Renal cortex interstitium (tissue), 11 donors: Measurements from ENCODE around the gene LRRC32. TPM values are rescaled to one million over a fixed set of nuclear protein-coding genes. Genes with fewer than 3 reads are reported as not detected.

Experiments
- DNase-seq, 11 donors: peaks; one replicate each; pipeline ENCODE4 v3.0.0-alpha.2; 2013; ENCODE audit warnings: low read depth in 9 of 11, low spot score in 4 of 11; ENCODE audit errors: extremely low read depth in 1 of 11
- polyA plus RNA-seq, 3 donors: library from polyadenylated mRNA; unstranded; fragments of 120-200 nt; gene quantifications; one replicate each; pipeline ENCODE4 v1.2.1, GENCODE V29; 2013; ENCODE audit not compliant: insufficient read length in 3 of 3

Gene LRRC32
- polyA plus RNA-seq, 3 donors = 58.5 to 65.6 (median 59.5) TPM

- DNase-seq = no peak
Measured at GRCh38 chr11:76639621-76640020, 30.9 kb downstream of the LRRC32 start.

DNA sequence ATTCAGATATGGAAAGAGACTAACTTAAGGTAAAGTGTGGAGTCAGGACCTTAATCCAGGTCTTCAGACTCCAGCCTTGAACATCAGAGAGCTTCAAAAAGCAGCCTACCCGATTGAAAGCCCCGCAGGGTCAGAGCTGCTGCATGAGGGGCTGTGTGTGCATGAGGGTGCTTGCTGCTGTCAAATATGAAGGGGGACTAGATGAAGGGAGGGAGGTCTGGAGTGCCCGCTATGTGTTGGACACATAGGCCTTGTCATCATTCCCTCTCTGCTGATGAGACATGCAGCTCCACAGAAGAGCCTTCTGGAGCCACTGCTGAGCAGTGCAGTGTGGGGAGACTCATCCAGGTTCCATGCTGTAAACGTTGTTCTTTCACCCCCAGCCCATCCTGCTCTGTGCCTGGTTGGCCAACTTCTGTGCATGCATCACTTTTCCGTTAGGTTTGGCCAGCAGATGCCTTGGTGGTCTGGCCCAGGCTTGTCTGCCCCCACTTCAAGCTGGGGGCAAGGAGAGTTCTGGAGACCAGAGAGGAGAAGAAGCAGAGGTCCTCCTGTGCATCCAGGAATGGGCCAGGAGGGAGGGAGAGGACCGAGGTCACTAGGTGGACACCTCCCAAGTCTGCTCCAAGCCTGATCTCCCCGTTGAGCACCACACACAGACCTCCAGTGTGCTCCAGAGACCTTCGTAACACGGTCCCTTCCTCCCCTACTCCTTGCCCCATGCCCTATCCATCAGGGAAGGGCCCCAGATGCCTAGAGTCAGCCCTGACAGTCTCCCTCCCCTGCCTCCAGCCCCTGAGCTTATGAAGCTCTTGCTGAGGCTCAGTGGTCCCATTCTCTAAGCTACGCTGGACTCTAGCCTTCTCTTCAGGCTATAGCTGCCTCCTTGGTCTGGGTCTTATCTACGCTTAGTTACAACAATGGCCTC is 32.0 kb downstream of the LRRC32 start:
- no peak for DNase-seq

- DNase-seq = no peak
Measured at GRCh38 chr11:76637491-76638269, 32.9 kb downstream of the LRRC32 start.

DNA sequence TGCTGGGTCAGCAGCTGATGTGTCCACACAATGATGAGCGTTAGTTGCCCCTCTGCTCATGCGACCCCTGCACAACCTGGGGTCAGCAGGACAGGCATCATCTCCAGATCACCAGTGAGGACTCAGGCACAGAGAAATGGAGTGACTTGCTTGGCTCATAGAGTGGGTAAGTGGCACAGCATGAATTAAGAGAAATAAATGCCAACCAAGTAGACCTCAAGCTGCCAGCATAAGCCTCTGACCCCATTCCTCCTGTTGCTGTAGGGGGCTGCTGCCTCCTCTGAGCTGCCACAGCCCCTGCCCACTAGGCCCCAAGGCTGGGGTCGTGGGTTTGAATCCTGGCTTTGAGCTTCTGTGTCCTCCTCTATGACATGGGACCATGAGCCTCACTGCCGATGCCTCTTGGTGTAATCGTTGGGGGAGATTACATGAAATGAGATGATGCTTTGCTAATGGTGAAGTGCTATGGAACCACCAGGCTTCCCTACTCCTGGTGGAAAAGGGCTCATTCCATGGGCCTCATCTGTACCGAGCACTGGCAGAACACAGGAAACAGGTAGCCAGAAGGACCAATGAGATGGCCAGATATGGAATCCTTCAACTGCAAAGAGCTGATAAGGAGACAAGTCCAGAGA is 33.6 kb downstream of the LRRC32 start:
- no peak for DNase-seq

DNA sequence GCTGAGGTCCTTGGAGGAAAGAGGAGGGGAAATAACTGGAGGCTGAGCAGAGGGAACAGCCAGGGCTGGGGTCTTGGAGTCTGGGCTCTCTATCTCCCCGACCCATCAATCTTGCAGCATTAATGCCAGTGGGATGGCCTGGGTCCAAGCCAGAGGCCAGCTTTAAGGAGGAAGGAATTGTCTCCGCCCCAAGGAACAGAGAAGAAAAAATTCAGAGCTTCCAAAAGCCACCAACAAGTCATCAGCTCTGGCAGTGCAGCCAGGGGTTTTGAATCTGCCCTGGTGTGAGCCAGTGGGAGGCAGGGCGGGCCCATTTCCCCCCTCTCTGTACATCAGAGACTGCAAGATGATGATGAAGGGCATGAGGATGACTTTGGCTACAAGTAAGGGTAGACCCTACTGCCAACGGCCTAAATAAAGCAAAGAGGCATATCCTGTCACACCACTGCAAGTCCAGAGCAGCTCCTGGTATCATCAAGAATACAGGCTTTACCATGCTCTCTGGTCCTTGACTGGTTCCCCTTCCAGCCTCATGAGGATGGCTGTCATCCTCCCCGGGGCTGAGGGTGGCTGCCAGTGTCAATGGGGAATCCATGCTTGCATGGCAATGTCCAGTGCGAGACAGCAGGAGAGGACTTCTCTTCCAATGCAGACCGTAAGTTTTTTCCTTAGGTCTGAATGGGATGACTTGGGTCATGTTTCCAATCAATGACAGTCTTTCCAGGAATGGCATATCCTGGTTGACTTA is 34.4 kb downstream of the LRRC32 start:
- no peak for DNase-seq

DNA sequence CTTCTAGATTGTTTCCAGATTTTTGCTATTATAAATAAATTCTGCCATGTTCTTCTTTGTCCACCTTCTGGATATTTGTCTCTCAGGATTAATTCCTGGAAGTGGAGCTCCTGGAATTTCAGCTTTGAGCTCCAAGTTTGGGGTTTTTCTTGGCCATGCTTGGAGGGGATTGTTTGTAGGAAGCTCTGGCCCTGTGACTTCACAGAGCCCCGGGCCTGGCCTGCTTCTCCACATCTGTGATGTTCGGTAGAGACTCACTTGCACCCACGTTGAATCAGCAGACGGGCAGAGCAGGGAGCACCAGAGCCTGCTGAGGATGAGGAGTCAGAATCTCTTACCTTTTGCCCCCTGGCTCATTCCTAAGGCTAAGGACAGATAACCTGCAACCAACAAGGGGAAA is 35.7 kb downstream of the LRRC32 start:
- no peak for DNase-seq

DNA sequence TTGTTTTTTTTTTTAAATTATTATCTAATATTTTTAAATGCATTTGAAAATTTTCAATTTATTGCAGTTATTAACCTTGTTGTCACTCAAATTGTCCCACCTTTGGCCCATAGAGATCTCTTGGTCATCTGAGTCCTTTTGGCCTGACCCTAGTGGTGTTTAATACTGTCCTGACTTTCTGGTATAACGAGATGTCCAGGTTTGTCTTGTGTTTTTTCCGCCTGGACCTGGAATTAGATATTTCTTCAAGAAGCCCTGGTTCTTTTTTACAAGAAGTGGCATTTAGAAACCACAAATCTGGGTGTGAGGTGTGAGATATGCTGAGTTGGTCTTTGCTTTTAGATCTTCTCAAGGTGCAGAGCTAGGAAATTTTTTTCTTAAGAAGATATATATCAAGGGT is 38.1 kb downstream of the LRRC32 start:
- no peak for DNase-seq

DNA sequence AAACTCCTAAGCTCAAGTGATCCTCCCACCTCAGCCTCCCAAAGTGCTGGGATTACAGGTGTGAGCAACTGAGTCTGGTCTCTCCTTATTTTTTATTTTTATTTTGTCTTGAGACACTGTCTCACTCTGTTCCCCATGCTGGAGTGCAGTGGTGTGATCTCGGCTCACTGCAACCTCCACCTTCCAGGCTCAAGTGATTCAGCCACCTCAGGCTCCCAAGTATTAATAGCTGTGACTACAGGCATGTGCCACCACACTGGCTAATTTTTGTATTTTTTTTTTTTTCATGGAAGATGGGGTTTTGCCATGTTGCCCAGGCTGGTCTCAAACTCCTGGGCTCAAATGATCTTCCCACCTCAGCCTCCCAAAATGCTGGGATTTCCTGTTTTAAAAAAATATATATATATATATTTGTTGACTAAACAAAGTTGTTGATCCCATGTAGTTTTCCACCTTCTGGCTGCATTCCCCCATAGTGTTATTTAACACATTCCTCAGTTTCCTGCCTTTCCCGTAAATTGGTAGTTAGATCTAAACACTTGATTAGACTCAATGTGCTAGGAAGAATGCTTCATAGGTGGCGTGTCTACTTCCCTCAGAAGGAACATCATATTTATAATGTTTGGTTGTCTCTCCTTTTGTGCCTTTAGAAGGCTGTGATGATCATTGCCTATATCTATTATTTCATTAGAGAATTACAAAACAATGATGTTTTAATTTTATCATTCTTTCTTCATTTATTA is 38.8 kb downstream of the LRRC32 start:
- no peak for DNase-seq

- no peak for DNase-seq
Measured at GRCh38 chr11:76630600-76631281, 39.8 kb downstream of the LRRC32 start.

- DNase-seq = no peak
Measured at GRCh38 chr11:76629853-76630599, 40.5 kb downstream of the LRRC32 start.

DNA sequence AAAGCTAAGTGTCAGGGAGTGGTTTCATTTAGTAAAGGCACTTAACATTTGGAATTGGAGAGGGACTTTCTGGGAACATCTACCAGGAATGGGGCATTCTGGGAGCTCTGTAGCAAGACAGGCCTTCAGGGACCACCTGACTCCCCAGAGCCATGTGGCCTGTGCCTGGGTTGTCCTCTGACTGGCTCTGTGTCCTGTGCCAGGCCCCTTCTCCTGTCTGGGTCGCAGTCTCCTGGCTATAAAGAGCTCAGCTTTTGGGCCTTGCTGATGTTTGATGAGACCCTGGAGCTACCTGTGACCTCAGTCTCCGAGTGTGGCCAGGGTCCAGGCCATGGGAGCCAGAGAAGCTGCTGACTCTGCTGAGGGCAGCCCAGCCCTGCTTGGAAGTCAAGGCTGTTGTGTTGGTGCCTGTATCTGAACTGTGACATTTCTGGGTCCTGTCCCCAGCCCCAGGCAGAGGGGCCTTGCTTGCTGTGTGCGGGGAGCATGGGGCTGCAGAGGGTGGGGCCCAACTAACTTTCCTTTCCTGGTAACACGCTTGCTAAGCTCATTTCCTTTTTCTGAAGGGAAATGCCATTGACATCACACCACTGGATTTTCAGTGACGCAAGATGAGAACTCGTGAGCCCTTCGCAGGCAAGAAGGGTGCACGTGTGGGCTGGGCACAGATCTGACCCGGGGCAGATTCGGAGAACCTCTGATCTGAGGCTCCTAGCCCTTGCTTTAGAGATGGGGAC is 41.3 kb downstream of the LRRC32 start:
- no peak for DNase-seq

GRCh38 chr11:76628408-76628947 is 42.1 kb downstream of the LRRC32 start:
- DNase-seq = no peak

- no peak for DNase-seq
Measured at GRCh38 chr11:76627606-76628005, 42.9 kb downstream of the LRRC32 start.

GRCh38 chr11:76626921-76627401 is 43.6 kb downstream of the LRRC32 start:
- DNase-seq = no peak

DNA sequence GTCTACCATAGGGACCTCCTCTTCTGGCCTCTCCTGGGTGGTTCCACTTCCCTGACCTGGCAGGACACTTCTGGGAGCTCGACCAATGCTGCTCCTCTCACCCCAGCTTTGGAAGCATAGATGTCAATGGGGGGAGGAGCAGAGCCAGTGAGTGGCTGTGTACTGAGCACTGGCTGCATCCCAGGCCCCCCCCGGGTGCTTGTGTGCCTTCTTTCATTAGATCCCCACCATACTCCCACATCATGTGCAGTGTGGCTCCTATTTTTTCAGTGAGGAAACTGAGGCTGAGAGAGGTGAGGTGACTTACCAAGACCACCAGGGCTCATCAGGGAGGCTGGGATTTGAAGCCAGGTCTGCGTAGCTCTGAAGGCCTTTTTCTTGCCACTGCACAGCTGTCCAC is 44.3 kb downstream of the LRRC32 start:
- no peak for DNase-seq
